A549 (cell line): ENCODE results near the gene FBLN1. TPM values are rescaled to one million over a fixed set of nuclear protein-coding genes. Genes with fewer than 3 reads are reported as not detected.
A peak's percentile ranks its signal among the peaks of the same experiment; 100 is the strongest.

Experiments
- ATAC-seq, 2 experiments: fragments of 200-7000 bp in 1 of 2; fragments of >200 bp in 1 of 2; cut with Nextera tagmentation in 1 of 2; cut with Tn5 transposase in 1 of 2; 3 replicates each; pipeline versions ENCODE4 v1.8.0 to v1.9.1; 2018 to 2020; ENCODE audit warnings: mild to moderate bottlenecking in 1 of 2, moderate library complexity in 1 of 2
- CTCF ChIA-PET: fragments of 300-600 bp; sonication (Branson Sonifier 250); formaldehyde crosslinking; extraction: SDS; loops from one replicate; lab custom pipeline; 2021; ENCODE audit warnings: antibody characterized with exemption, inconsistent platforms; lab: Yijun Ruan, JAX
- POLR2A ChIA-PET: fragments of 350-600 bp; formaldehyde crosslinking; extraction: SDS; loops from one replicate; lab custom pipeline; 2021; ENCODE audit warnings: antibody characterized with exemption, inconsistent platforms; lab: Yijun Ruan, JAX
- DNase-seq, 2 experiments: peaks; one replicate each; pipeline versions ENCODE4 v3.0.0 to v3.0.0-alpha.2; 2011 to 2016; ENCODE audit warnings: low read depth in 1 of 2, low spot score in 1 of 2
- FAIRE-seq: peaks from 2 replicates; lab custom pipeline; 2011; peaks lifted over from hg19 to GRCh38; lab: Jason Lieb, UNC
- H3K27ac ChIP-seq, 2 experiments: fragments of >200 bp; sonication (Bioruptor Twin); formaldehyde crosslinking; 3 replicates each; pipeline ENCODE4 v1.5.1; 2016 to 2017
- H3K4me1 ChIP-seq: fragments of >200 bp; sonication (Bioruptor Twin); formaldehyde crosslinking; 3 replicates; pipeline ENCODE4 v1.6.1; 2016
- H3K4me2 ChIP-seq: fragments of >200 bp; sonication (Bioruptor Twin); formaldehyde crosslinking; 3 replicates; pipeline ENCODE4 v1.6.1; 2016
- H3K4me3 ChIP-seq: fragments of >200 bp; sonication (Bioruptor Twin); formaldehyde crosslinking; 3 replicates; pipeline ENCODE4 v1.5.1; 2016
- H3K9me3 ChIP-seq: fragments of >200 bp; sonication (Bioruptor Twin); formaldehyde crosslinking; 3 replicates; pipeline ENCODE4 v1.6.1; 2016
- BHLHE40 ChIP-seq: IDR thresholded peaks from 2 replicates; pipeline ENCODE4 v1.6.1; 2012; ENCODE audit warnings: low read depth, low read length, inconsistent platforms
- FOSB ChIP-seq: fragments of 250-450 bp; sonication (Bioruptor Pico); IDR thresholded peaks from 2 replicates; pipeline ENCODE4 v1.5.0; 2020; ENCODE audit warnings: mild to moderate bottlenecking, moderate library complexity
- FOSL2 ChIP-seq, 2 experiments: fragments of 450-650 bp in 1 of 2; fragments of >200 bp in 1 of 2; sonication (Bioruptor Twin) in 1 of 2; formaldehyde crosslinking; IDR thresholded peaks; 2 replicates each; pipeline versions ENCODE4 v1.5.0 to v1.6.1; 2016 to 2020; ENCODE audit warnings: mild to moderate bottlenecking in 1 of 2, moderate library complexity in 1 of 2
- HOXB5 ChIP-seq: fragments of 250-450 bp; sonication (Bioruptor Pico); IDR thresholded peaks from 2 replicates; pipeline ENCODE4 v1.5.0; 2020; ENCODE audit warnings: mild to moderate bottlenecking, moderate library complexity
- KDM1A ChIP-seq: fragments of 200-600 bp; sonication (generic); IDR thresholded peaks from 2 replicates; pipeline ENCODE4 v1.6.1; 2016; ENCODE audit warnings: low read depth, mild to moderate bottlenecking
- KDM5A ChIP-seq: fragments of 200-600 bp; sonication (generic); IDR thresholded peaks from 2 replicates; pipeline ENCODE4 v1.6.1; 2016; ENCODE audit warnings: antibody characterized with exemption, mild to moderate bottlenecking
- NR3C1 ChIP-seq: fragments of >200 bp; sonication (Bioruptor Twin); formaldehyde crosslinking; IDR thresholded peaks from 3 replicates; pipeline ENCODE4 v1.6.1; 2017
- RNF2 ChIP-seq: fragments of 200-600 bp; sonication (generic); IDR thresholded peaks from 2 replicates; pipeline ENCODE4 v1.6.1; 2016; ENCODE audit warnings: low read depth, mild to moderate bottlenecking, antibody characterized with exemption, moderate library complexity, borderline replicate concordance
- SMC3 ChIP-seq: fragments of >200 bp; sonication (Bioruptor Twin); formaldehyde crosslinking; IDR thresholded peaks from 3 replicates; pipeline ENCODE4 v1.6.1; 2018; ENCODE audit warnings: inconsistent platforms
- TP53 ChIP-seq: fragments of 250-450 bp; sonication (Bioruptor Pico); IDR thresholded peaks from 2 replicates; pipeline ENCODE4 v1.5.0; 2021; ENCODE audit warnings: mild to moderate bottlenecking, moderate library complexity
- ZFP36 ChIP-seq: fragments of 450-650 bp; IDR thresholded peaks from 2 replicates; pipeline ENCODE4 v1.6.1; 2014; ENCODE audit warnings: borderline replicate concordance; ENCODE audit not compliant: partially characterized antibody
- WGBS: methylation state at CpG from one replicate; pipeline ENCODE4 v1.1.6; 2017; ENCODE audit errors: missing lambda C conversion rate; 5-methylcytosine and 5-hydroxymethylcytosine counted together
- polyA plus RNA-seq, 4 experiments: library from polyadenylated mRNA; depleted of rRNA in 3 of 4; stranded (reverse); fragments of >200 nt; fragmentation: RNase III in 1 of 4; extraction: RNeasy Plus Mini Kit Qiagen cat#74134 plus additional on column Dnase treatment in 1 of 4; gene quantifications; 2 replicates in 3 of 4; 3 replicates in 1 of 4; pipeline ENCODE4 v1.2.3, GENCODE V29; 2011 to 2017
- TF ChIP-seq, protein P1 (sequence below): IDR thresholded peaks from 2 replicates; pipeline ENCODE4 v1.6.1; 2012
- TF ChIP-seq, protein P2 (sequence below): fragments of 250-450 bp; sonication (Bioruptor Pico); IDR thresholded peaks from 2 replicates; pipeline ENCODE4 v1.5.0; 2021; ENCODE audit warnings: mild to moderate bottlenecking, moderate library complexity, borderline replicate concordance
- TF ChIP-seq, protein P3 (sequence below): fragments of >200 bp; sonication (Bioruptor Twin); formaldehyde crosslinking; IDR thresholded peaks from 3 replicates; pipeline ENCODE4 v1.5.1; 2016
- TF ChIP-seq, protein P4 (sequence below): IDR thresholded peaks from 2 replicates; pipeline ENCODE4 v1.6.1; 2012; ENCODE audit warnings: low read depth, borderline replicate concordance

Gene FBLN1
- polyA plus RNA-seq, 2 of the 4 experiments (the other 2 are of a cell fraction): 18.2 to 32.7 TPM

DNA sequence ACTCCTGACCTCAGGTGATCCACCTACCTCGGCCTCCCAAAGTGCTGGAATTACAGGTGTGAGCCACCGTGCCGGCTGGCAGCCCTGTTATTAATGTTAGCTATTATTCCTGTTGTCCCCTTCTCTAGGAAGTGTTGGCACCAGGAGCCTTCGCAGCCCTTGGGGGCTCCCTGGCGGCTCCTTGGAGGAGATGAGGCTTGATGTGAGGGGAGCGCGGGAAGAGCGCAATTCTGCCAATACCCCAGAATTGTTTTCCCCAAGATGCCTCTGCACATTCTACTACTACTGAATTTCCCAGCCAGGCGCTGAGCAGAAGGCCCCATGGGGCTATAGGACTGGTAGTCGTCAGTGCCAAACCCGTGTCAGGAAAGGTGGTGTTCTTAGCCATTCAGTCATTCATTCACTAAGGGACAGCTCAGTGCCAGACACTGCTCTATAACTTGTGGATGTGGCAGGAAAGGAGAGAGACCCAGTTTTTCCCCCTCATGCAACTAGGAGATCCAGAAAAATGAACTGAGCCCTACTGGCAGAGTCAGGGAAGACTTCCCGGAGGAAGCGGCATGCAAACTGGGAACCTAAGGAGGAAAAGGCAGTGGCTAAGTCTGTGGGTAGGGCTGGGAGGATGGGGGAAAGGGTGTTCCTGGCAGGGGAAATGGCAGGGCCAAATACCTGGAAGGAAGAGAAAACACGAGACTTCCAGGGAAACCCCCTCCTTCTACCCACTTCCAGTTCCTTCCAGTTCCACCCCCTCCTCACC lies 3.5 kb downstream of the FBLN1 start:
- no peak for DNase-seq
- ATAC-seq: no peak
- no peaks in the 10 kb centered on the region for H3K9me3 ChIP-seq
- no peak overlapping the region for H3K27ac ChIP-seq
- CTCF ChIA-PET: interaction anchor here (0.5 to 1.6 kb wide), 5 partner anchors 9 to 435 kb away, joined by 3 to 4 read pairs (median 3); no protein-coding TSS in a partner anchor
- POLR2A ChIA-PET: no interaction called here
- no peak overlapping the region for H3K4me3 ChIP-seq
- H3K4me1 ChIP-seq: peaks cover 9% of the 10 kb centered on the region; the same call in 2 of the 3 replicates
- 92% methylated on average over 13 of the region's 14 CpGs for WGBS
- FAIRE-seq: no peak
- no peak overlapping the region for H3K4me2 ChIP-seq
- TF ChIP-seq ZFP36: peak; percentile 83
- no peak for TF ChIP-seq KDM5A

DNA sequence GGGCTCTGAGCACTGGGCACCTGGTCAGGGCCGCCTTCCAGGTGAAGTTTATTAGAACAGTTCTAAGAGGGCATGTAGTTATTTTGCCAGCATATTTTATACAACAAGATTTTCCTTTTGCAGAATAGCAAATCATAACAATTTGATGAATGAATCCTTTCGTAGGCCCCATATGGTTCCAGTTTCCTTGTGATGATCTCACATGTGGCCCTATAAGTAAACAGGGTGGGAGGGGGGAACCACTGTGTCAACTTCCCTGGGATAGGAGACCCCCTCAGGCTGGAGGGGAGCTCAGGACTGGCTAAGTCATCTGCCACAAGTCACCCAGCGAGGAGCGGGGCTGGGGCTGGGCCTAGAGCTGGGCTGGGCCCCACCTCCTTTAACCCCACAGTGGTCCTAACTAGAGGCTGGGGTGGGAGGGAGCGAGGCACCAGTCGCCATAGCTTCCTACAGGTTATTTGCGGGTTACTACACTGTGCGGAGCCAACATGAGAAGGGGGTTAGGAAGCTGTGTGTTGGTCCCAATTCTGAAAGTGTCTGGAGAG lies 4.2 kb downstream of the FBLN1 start:
- ChIA-PET POLR2A (no interaction called here), CTCF (interaction anchor here (0.7 to 1.6 kb wide), 3 partner anchors 10 to 47 kb away, joined by 3 to 4 read pairs (median 4); no protein-coding TSS in a partner anchor)
- Histone ChIP-seq H3K4me1 (peaks cover 9% of the 10 kb centered on the region; the same call in 2 of the 3 replicates), H3K27ac (no peak overlapping the region), H3K4me2 (no peak overlapping the region), H3K9me3 (no peaks in the 10 kb centered on the region), H3K4me3 (no peak overlapping the region)
- DNase-seq (no peak), ATAC-seq (no peak), FAIRE-seq (no peak)
- no peak for TF ChIP-seq BHLHE40
- TF ChIP-seq, protein P1, sequence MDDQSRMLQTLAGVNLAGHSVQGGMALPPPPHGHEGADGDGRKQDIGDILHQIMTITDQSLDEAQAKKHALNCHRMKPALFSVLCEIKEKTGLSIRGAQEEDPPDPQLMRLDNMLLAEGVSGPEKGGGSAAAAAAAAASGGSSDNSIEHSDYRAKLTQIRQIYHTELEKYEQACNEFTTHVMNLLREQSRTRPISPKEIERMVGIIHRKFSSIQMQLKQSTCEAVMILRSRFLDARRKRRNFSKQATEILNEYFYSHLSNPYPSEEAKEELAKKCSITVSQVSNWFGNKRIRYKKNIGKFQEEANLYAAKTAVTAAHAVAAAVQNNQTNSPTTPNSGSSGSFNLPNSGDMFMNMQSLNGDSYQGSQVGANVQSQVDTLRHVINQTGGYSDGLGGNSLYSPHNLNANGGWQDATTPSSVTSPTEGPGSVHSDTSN: no peak
- no peak for TF ChIP-seq HOXB5 (CRISPR knock-in tag)
- no peak for TF ChIP-seq TP53 (CRISPR knock-in tag)
- WGBS: 89% methylated on average over 8 of the region's 8 CpGs

DNA sequence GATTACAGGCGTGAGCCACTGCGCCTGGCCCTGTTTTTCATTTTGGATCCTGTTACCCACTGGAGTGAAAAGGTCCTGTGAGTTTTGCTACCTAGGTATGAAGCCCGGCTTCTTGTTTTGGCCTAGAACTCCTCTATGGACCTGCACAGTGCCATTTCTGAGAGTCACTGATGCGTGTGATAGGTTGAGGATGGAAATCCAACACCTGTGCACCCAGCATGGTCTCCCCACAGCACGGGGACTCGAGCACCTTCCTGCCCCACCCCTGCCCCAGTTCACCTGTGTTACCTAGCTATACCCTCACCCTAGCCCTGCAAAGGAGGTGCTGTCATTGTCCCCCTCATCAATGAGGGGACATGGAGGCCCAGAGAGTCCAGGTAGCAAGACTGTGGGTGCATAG lies 5.1 kb downstream of the FBLN1 start:
- CTCF ChIA-PET: interaction anchor here (1.4 to 1.6 kb wide), 2 partner anchors 11 to 46 kb away, joined by 4 read pairs; no protein-coding TSS in a partner anchor
- H3K27ac ChIP-seq: no peak overlapping the region
- no peak for TF ChIP-seq SMC3
- TF ChIP-seq RNF2: no peak
- no peak for TF ChIP-seq ZFP36
- TF ChIP-seq, protein P2, sequence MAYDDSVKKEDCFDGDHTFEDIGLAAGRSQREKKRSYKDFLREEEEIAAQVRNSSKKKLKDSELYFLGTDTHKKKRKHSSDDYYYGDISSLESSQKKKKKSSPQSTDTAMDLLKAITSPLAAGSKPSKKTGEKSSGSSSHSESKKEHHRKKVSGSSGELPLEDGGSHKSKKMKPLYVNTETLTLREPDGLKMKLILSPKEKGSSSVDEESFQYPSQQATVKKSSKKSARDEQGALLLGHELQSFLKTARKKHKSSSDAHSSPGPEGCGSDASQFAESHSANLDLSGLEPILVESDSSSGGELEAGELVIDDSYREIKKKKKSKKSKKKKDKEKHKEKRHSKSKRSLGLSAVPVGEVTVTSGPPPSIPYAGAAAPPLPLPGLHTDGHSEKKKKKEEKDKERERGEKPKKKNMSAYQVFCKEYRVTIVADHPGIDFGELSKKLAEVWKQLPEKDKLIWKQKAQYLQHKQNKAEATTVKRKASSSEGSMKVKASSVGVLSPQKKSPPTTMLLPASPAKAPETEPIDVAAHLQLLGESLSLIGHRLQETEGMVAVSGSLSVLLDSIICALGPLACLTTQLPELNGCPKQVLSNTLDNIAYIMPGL (CRISPR knock-in tag): no peak
- TF ChIP-seq NR3C1: no peak
- TF ChIP-seq KDM5A: no peak
- no peak for TF ChIP-seq KDM1A
- TF ChIP-seq BHLHE40: no peak
- TF ChIP-seq FOSB: no peak
- TF ChIP-seq, protein P3, sequence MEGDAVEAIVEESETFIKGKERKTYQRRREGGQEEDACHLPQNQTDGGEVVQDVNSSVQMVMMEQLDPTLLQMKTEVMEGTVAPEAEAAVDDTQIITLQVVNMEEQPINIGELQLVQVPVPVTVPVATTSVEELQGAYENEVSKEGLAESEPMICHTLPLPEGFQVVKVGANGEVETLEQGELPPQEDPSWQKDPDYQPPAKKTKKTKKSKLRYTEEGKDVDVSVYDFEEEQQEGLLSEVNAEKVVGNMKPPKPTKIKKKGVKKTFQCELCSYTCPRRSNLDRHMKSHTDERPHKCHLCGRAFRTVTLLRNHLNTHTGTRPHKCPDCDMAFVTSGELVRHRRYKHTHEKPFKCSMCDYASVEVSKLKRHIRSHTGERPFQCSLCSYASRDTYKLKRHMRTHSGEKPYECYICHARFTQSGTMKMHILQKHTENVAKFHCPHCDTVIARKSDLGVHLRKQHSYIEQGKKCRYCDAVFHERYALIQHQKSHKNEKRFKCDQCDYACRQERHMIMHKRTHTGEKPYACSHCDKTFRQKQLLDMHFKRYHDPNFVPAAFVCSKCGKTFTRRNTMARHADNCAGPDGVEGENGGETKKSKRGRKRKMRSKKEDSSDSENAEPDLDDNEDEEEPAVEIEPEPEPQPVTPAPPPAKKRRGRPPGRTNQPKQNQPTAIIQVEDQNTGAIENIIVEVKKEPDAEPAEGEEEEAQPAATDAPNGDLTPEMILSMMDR: no peak
- TF ChIP-seq FOSL2 (IDR thresholded peaks at IDR 0.05): no peak
- no peak for TF ChIP-seq FOSL2 (CRISPR knock-in tag; IDR thresholded peaks at IDR 0.05)
- TF ChIP-seq, protein P4, sequence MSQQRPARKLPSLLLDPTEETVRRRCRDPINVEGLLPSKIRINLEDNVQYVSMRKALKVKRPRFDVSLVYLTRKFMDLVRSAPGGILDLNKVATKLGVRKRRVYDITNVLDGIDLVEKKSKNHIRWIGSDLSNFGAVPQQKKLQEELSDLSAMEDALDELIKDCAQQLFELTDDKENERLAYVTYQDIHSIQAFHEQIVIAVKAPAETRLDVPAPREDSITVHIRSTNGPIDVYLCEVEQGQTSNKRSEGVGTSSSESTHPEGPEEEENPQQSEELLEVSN: no peak
- no peak overlapping the region for H3K4me3 ChIP-seq
- WGBS: 87% methylated on average over 6 of the region's 6 CpGs
- DNase-seq: no peak
- POLR2A ChIA-PET: no interaction called here
- peaks cover 9% of the 10 kb centered on the region; the same call in 2 of the 3 replicates for H3K4me1 ChIP-seq
- ATAC-seq: no peak
- H3K9me3 ChIP-seq: no peaks in the 10 kb centered on the region
- no peak for FAIRE-seq
- no peak overlapping the region for H3K4me2 ChIP-seq
